Jurkat, Clone E6-1 (cell line): ENCODE results near the gene EVI2B.
"Not testable (repeated sequence)": the region's sequence is repeated elsewhere in the genome, so short reads cannot be mapped to it uniquely, and the experiment has no call there.

Experiments
- DNase-seq: peaks from one replicate; pipeline ENCODE4 v3.0.0-alpha.2; 2011; ENCODE audit warnings: low read depth, low spot score
- H3K4me3 ChIP-seq: 2 replicates; pipeline ENCODE4 v1.5.1; 2011; ENCODE audit warnings: mild to moderate bottlenecking, low read length, control low read depth, moderate library complexity

The EVI2B gene

DNA sequence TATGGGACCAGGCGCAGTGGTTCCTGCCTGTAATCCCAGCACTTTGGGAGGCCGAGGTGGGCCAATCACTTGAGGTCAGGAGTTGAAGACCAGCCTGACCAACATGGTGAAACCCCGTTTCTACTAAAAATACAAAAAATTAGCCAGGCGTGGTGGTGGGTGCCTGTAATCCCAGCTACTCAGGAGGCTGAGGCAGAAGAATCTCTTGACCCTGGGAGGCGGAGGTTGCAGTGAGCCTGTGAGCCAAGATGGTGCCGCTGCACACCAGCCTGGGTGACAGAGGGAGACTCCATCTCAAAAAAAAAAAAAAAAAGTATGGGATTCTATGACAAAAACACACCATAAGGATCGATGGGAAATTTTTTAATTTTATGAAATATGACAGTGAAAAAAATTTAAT is 1.6 kb downstream of the EVI2B start:
- not testable (repeated sequence) for H3K4me3 ChIP-seq, DNase-seq

GRCh38 chr17:31311526-31311925 is 2.3 kb downstream of the EVI2B start:
- DNase-seq, result no peak
- peak overlapping the region; percentile 60 for H3K4me3 ChIP-seq

DNA sequence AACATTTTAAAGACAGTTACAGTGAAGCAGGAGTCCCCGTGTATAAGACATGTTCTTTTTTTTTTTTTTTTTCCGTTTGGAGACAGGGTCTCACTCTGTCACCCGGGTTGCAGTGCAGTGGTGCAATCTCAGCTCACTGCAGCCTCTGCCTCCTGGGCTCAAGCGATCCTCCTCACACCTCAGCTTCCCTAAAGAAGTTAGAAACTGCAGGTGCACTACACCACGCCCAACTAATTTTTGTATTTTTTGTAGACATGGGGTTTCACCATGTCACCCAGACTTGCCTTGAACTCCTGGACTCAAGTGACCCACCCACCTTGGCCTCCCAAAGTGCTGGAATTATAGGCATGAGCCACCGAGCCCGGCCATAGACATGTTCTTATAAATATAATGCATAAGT is 3.0 kb downstream of the EVI2B start:
- DNase-seq, result peak; percentile 26
- peak overlapping the region; percentile 60 for H3K4me3 ChIP-seq

- peak; percentile 95 for DNase-seq
- peak overlapping the region; percentile 60 for H3K4me3 ChIP-seq
These were observed 3.6 kb downstream of the EVI2B start for GRCh38 chr17:31310260-31310659.

- DNase-seq, result peak; percentile 27
- peak overlapping the region; percentile 60 for H3K4me3 ChIP-seq
These were observed 4.3 kb downstream of the EVI2B start for GRCh38 chr17:31309556-31309955.

DNA sequence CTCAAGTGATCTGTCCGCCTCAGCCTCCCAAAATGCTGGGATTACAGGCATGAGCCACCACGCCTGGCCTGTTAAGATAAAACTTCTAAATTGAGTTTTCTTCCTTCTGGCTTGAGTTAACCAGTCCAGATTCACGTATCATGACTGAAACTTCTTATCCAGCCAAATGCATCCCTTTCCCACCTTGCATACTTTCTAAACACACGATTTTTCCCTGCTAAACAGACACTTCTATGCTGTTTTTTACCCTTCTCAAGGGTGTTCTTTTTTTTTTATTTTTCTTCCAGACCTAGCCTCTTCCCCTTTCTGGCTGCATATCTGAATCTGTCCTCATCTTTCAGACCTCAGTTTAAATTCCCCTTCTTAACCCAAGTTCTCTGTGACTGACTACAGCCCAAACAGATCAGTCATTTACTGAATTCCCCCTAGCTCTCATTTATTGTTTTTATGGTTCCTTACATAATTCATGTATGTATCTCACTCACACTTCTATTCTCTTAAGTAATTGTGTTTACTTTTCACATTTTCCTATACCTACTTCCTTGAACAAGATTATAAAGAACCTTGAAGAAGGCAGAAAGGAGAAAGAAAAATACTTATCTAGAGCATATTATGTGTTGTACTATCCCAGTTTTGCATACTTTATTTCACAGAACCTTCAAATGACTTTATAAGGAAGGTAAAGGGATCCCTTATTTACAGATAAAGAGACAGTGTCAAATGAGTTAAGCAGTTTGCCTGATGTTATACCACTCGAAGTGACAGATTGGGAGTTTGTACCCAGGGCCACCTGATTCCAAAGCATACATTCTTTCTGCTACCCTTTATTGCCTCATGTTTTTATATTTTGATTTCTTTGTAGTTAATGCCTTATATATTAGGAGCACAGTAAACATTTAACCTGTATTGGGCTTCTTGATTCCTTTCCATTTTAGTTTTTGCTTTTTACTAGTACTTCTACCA is 5.2 kb downstream of the EVI2B start:
- no peak overlapping the region for H3K4me3 ChIP-seq
- DNase-seq, result no peak

GRCh38 chr17:31307640-31308039 is 6.2 kb downstream of the EVI2B start:
- no peak for DNase-seq

GRCh38 chr17:31299624-31300023 is 14.2 kb downstream of the EVI2B start:
- DNase-seq, result no peak
- H3K4me3 ChIP-seq, result no peak overlapping the region

More at GRCh38 chr17:31307640-31308039, 6.2 kb downstream of the EVI2B start:
- H3K4me3 ChIP-seq, result no peak overlapping the region

GRCh38 chr17:31297090-31297489 is 16.8 kb downstream of the EVI2B start, which contains the start of gene OMG:
Gene OMG (minus strand): TSS chr17:31297239. CDS start chr17:31296331, 908 bp downstream.
- H3K4me3 ChIP-seq, result no peak within 1 kb of the TSS
- no peak for DNase-seq

- DNase-seq, result no peak
- no peak overlapping the region for H3K4me3 ChIP-seq
These were observed 17.7 kb downstream of the EVI2B start for GRCh38 chr17:31296142-31296541.

DNA sequence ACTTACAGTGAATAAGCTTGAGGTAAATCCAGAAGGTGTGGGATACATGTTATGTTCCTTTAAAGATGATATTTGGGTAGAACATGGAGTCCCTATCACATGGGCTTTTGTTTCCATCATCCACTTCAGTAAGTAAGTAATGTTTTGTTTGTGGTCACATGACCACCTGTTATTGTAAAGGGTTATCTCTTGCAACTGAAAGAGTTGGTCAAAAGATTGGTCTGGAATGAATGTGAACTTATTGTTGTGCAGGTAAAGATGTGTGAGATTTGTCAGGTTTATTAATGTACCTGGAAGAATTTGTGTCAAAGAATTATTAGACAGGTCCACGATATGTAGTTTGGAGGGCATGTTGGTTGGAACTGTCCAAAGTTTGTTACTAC is 18.4 kb downstream of the EVI2B start:
- H3K4me3 ChIP-seq, result no peak overlapping the region
- DNase-seq, result no peak

DNA sequence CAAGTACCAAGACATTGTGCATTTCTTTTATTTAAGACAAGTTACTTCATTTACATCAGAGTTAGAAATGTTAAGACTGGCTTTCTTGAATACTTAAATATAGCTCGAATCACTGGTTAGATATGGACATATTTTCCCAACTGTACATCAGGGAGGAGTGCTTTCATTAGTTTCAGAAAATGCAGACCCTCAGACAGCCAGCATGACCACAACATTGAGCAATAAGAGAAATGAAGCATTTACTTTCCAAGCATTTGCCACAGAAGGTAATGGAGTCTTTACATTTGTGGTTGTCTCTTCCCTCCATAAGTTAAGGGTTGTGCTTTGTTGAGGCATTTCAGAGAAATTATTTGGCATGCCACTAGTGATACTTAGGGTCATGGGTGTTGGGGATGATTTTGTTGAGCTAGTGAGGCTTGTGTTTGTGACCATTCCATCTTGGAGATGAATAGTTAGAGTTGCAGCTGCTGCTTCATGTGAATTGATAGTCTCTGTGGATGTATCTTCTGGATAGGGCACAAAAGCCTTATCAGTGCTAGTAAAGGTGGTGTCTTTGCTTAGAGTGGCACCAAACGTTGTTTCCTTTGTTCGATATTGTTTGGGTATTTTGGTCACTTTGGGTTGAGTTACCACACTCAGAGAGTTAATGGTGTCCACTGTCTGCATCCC is 18.9 kb downstream of the EVI2B start:
- no peak overlapping the region for H3K4me3 ChIP-seq
- no peak for DNase-seq

GRCh38 chr17:31294231-31294630 is 19.6 kb downstream of the EVI2B start:
- H3K4me3 ChIP-seq, result no peak overlapping the region
- DNase-seq, result no peak

- no peak for DNase-seq
- H3K4me3 ChIP-seq, result no peak overlapping the region
These were observed 20.3 kb downstream of the EVI2B start for GRCh38 chr17:31293581-31293980.

- no peak overlapping the region for H3K4me3 ChIP-seq
- DNase-seq, result no peak
These were observed 22.0 kb downstream of the EVI2B start for GRCh38 chr17:31291820-31292219.

DNA sequence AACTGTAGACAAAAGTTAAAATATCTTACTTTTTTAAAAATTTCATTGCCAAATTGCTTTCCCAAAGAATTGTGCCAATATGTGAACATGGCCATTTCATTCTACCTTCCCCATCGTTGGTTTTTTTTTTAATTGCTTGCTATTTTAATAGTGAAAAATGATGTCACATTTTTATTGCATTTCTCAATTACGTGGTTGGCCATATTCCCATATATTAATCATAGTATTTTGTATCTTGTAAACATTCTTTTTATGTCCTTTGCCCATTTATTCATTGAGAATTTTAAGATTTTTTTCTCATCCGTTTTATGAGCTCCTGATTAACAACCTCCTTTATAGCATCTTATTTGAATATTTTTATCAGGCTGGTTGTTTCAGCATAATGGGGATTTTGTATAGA is 24.1 kb downstream of the EVI2B start:
- no peak overlapping the region for H3K4me3 ChIP-seq
- no peak for DNase-seq

GRCh38 chr17:31287932-31288331 is 25.9 kb downstream of the EVI2B start:
- not testable (repeated sequence) for DNase-seq

GRCh38 chr17:31286587-31286986 is 27.3 kb downstream of the EVI2B start:
- DNase-seq, result no peak
- no peak overlapping the region for H3K4me3 ChIP-seq

More at GRCh38 chr17:31287932-31288331, 25.9 kb downstream of the EVI2B start:
- H3K4me3 ChIP-seq, result not testable (repeated sequence)

- no peak overlapping the region for H3K4me3 ChIP-seq
These were observed 30.0 kb downstream of the EVI2B start for GRCh38 chr17:31283841-31284240.

DNA sequence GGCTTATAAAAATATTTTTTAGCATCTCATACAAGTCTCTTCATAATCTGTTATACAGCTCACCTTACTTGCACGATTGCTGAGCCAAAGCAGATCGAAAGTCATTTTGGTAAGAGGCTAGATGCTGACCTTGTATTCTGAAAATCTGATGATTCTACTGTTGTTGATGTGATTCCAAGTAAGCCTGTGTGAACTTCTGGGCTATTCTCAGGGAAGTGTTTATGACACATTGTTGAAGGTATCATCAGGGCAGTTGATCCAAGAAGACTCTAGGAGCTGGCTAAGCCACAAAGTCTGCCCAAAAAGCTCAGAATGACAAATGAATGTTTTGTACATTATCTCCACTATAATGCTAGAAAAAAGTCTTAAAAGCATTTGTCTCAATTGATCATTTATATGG is 32.8 kb downstream of the EVI2B start:
- H3K4me3 ChIP-seq, result no peak overlapping the region

More at GRCh38 chr17:31283841-31284240, 30.0 kb downstream of the EVI2B start:
- no peak for DNase-seq

More for the DNA sequence above, 32.8 kb downstream of the EVI2B start:
- no peak for DNase-seq
